Measurements from ENCODE around the gene FLOT1. TPM values are rescaled to one million over a fixed set of nuclear protein-coding genes. Genes with fewer than 3 reads are reported as not detected.
A peak's percentile ranks its signal among the peaks of the same experiment; 100 is the strongest.

Gene FLOT1
- total and polyA plus RNA-seq, 9 of the 15 experiments (the other 6 are each of a cell fraction or from before 2014, with no cell fraction given) = 11.7 to 149 (median 118) TPM

GRCh38 chr6:30690403-30691207, 51.9 kb downstream of the FLOT1 start, which contains the start of gene NRM (continued):
- peak; percentile 35 for TF ChIP-seq HNRNPK (IDR thresholded peaks at IDR 0.05; ENCODE audit: low read depth, low read length, poor library complexity, severe bottlenecking)
- TF ChIP-seq CREM (IDR thresholded peaks at IDR 0.05; ENCODE audit: low read depth) = 0 out of 2 replicates have a peak, but pooled peaks have one; percentile 50
- peak; percentile 40 for TF ChIP-seq CTCFL (IDR thresholded peaks at IDR 0.05; ENCODE audit: borderline replicate concordance, insufficient read depth, low read depth, low read length, poor library complexity, severe bottlenecking)
- no peak for TF ChIP-seq ZNF445 (CRISPR knock-in tag; IDR thresholded peaks at IDR 0.05; ENCODE audit: low read depth)
- peak; percentile 74 for TF ChIP-seq RBFOX2 (IDR thresholded peaks at IDR 0.05; ENCODE audit: low read depth, low read length)
- TF ChIP-seq SUPT5H (IDR thresholded peaks at IDR 0.05) = peak; percentile 65
- TF ChIP-seq HSF4 (CRISPR knock-in tag; IDR thresholded peaks at IDR 0.05; ENCODE audit: borderline replicate concordance) = no peak
- no peak for TF ChIP-seq ZC3H8 (IDR thresholded peaks at IDR 0.05)
- no peak for TF ChIP-seq IFI16 (CRISPR knock-in tag; IDR thresholded peaks at IDR 0.05)
- peak; percentile 70 for TF ChIP-seq ETV1 (tag; conservative IDR thresholded peaks at IDR 0.05; ENCODE audit: low read depth)
- peak; percentile 67; the same call in 1 of the 2 replicates for TF ChIP-seq KLF13 (tag; IDR thresholded peaks at IDR 0.05; ENCODE audit: borderline replicate concordance, low read depth)
- TF ChIP-seq ZNF124 (CRISPR knock-in tag; IDR thresholded peaks at IDR 0.05) = no peak
- peak; percentile 50; the same call in 1 of the 2 replicates for TF ChIP-seq PHB2 (IDR thresholded peaks at IDR 0.05; ENCODE audit: low read depth)
- no peak for TF ChIP-seq XRCC3 (IDR thresholded peaks at IDR 0.05)
- TF ChIP-seq HDAC6 (IDR thresholded peaks at IDR 0.05; ENCODE audit: low read depth, low read length) = no peak
- no peak for TF ChIP-seq ZNF644 (tag; IDR thresholded peaks at IDR 0.05; ENCODE audit: low read depth)
- no peak for TF ChIP-seq HNRNPL (IDR thresholded peaks at IDR 0.05; ENCODE audit: low read depth, low read length)
- peak; percentile 58 for TF ChIP-seq E2F8 (IDR thresholded peaks at IDR 0.05; ENCODE audit: low read depth, partially characterized antibody)
- no peak for TF ChIP-seq THRA (IDR thresholded peaks at IDR 0.05)
